Measurements from ENCODE around the gene IVL.

The IVL gene

GRCh38 chr1:152919071-152919470 is 10.7 kb downstream of the IVL start:
- Histone ChIP-seq H3F3A (ENCODE audit: insufficient read depth) (no peaks in the 10 kb centered on the region), H3K4me3 (ENCODE audit: insufficient read depth, low read length, poor library complexity, severe bottlenecking) (no peak overlapping the region), H3K9me3 (ENCODE audit: insufficient read depth, low read length) (no peaks in the 10 kb centered on the region), H3K27ac (ENCODE audit: low read depth, low read length) (no peak overlapping the region), H3K9ac (ENCODE audit: low read length) (no peak overlapping the region), H4K20me1 (ENCODE audit: low read depth, low read length) (no peaks in the 10 kb centered on the region), H3K9me2 (replicated peaks; ENCODE audit: insufficient read depth, low read length) (no peaks in the 10 kb centered on the region), H3K36me3 (ENCODE audit: low read length) (no peaks in the 10 kb centered on the region), H3K27me3 (ENCODE audit: low read length) (no peaks in the 10 kb centered on the region), H3K4me2 (ENCODE audit: low read depth, low read length, poor library complexity, severe bottlenecking) (no peak overlapping the region), H2AFZ (ENCODE audit: low read depth, low read length, severe bottlenecking) (no peak overlapping the region), H3K79me2 (ENCODE audit: insufficient read depth, low read length) (no peaks in the 10 kb centered on the region)
- TF ChIP-seq CTCF (IDR thresholded peaks at IDR 0.05; ENCODE audit: insufficient read depth, low read length, poor library complexity, severe bottlenecking) (no peak), EZH2phosphoT487 (conservative IDR thresholded peaks at IDR 0.05; ENCODE audit: low read length) (no peak)

DNA sequence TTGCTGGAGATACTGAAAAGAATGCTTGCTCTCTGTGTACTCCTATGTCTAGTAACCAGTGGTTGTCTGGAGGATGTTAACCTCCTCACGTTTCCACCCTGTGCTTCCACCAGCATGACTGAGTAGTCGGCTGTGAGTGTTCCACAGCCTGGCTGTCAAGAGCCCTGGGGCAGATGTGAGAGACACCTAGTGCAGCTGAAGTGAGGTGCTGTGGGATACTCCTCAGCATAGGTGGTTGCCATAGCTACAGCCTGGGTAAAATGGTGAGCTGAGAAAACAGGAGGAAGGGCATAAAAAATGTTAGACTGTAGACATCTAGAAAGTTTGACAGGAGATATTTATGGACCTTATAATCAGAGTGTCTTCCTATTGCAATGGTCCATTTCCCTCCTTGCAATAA is 15.8 kb downstream of the IVL start:
- no peaks in the 10 kb centered on the region for H4K20me1 ChIP-seq (ENCODE audit: low read depth, low read length)
- no peaks in the 10 kb centered on the region for H3K27me3 ChIP-seq (ENCODE audit: low read length)
- TF ChIP-seq EZH2phosphoT487 (conservative IDR thresholded peaks at IDR 0.05; ENCODE audit: low read length), result no peak
- no peak for TF ChIP-seq CTCF (IDR thresholded peaks at IDR 0.05; ENCODE audit: insufficient read depth, low read length, poor library complexity, severe bottlenecking)
- no peak overlapping the region for H3K4me3 ChIP-seq (ENCODE audit: insufficient read depth, low read length, poor library complexity, severe bottlenecking)
- H3K79me2 ChIP-seq (ENCODE audit: insufficient read depth, low read length), result no peaks in the 10 kb centered on the region
- H3K36me3 ChIP-seq (ENCODE audit: low read length), result no peaks in the 10 kb centered on the region
- no peak overlapping the region for H3K27ac ChIP-seq (ENCODE audit: low read depth, low read length)
- H3F3A ChIP-seq (ENCODE audit: insufficient read depth), result no peaks in the 10 kb centered on the region
- no peaks in the 10 kb centered on the region for H3K9me3 ChIP-seq (ENCODE audit: insufficient read depth, low read length)
- no peak overlapping the region for H2AFZ ChIP-seq (ENCODE audit: low read depth, low read length, severe bottlenecking)
- no peaks in the 10 kb centered on the region for H3K9me2 ChIP-seq (replicated peaks; ENCODE audit: insufficient read depth, low read length)
- no peak overlapping the region for H3K4me2 ChIP-seq (ENCODE audit: low read depth, low read length, poor library complexity, severe bottlenecking)
- no peak overlapping the region for H3K9ac ChIP-seq (ENCODE audit: low read length)

DNA sequence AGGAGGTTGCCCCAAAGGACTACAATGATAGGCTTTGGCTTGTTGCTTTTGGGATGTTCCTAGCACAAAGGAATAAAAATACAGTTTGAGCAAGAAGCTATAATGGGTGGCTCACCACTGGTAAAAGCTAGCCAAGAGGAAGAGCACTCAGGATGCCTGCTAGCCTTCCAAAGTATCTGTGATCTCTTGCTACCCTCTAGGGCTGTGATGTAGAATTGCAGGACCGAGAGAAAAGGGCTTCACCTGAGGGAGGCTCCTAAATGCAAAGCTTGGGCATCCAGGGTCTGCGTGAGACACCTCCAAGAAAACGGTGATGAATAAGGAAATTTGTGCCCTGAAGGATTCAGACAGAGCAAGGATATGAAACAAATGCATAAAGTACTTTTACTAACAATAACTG is 17.7 kb downstream of the IVL start:
- Histone ChIP-seq H3K79me2 (ENCODE audit: insufficient read depth, low read length) (no peaks in the 10 kb centered on the region), H3K9ac (ENCODE audit: low read length) (no peak overlapping the region), H3F3A (ENCODE audit: insufficient read depth) (no peaks in the 10 kb centered on the region), H3K27ac (ENCODE audit: low read depth, low read length) (no peak overlapping the region), H3K4me3 (ENCODE audit: insufficient read depth, low read length, poor library complexity, severe bottlenecking) (no peak overlapping the region), H2AFZ (ENCODE audit: low read depth, low read length, severe bottlenecking) (no peak overlapping the region), H3K9me3 (ENCODE audit: insufficient read depth, low read length) (no peaks in the 10 kb centered on the region), H3K36me3 (ENCODE audit: low read length) (no peaks in the 10 kb centered on the region), H3K9me2 (replicated peaks; ENCODE audit: insufficient read depth, low read length) (no peaks in the 10 kb centered on the region), H3K4me2 (ENCODE audit: low read depth, low read length, poor library complexity, severe bottlenecking) (no peak overlapping the region), H3K27me3 (ENCODE audit: low read length) (no peaks in the 10 kb centered on the region), H4K20me1 (ENCODE audit: low read depth, low read length) (no peaks in the 10 kb centered on the region)
- TF ChIP-seq EZH2phosphoT487 (conservative IDR thresholded peaks at IDR 0.05; ENCODE audit: low read length) (no peak), CTCF (IDR thresholded peaks at IDR 0.05; ENCODE audit: insufficient read depth, low read length, poor library complexity, severe bottlenecking) (no peak)

- H3K9ac ChIP-seq (ENCODE audit: low read length), result no peak overlapping the region
- no peak overlapping the region for H2AFZ ChIP-seq (ENCODE audit: low read depth, low read length, severe bottlenecking)
- H3K4me3 ChIP-seq (ENCODE audit: insufficient read depth, low read length, poor library complexity, severe bottlenecking), result no peak overlapping the region
- H3K27ac ChIP-seq (ENCODE audit: low read depth, low read length), result no peak overlapping the region
- no peaks in the 10 kb centered on the region for H3K27me3 ChIP-seq (ENCODE audit: low read length)
- no peaks in the 10 kb centered on the region for H3K9me3 ChIP-seq (ENCODE audit: insufficient read depth, low read length)
- no peaks in the 10 kb centered on the region for H3K36me3 ChIP-seq (ENCODE audit: low read length)
- no peaks in the 10 kb centered on the region for H3K9me2 ChIP-seq (replicated peaks; ENCODE audit: insufficient read depth, low read length)
- H4K20me1 ChIP-seq (ENCODE audit: low read depth, low read length), result no peaks in the 10 kb centered on the region
- no peak overlapping the region for H3K4me2 ChIP-seq (ENCODE audit: low read depth, low read length, poor library complexity, severe bottlenecking)
- TF ChIP-seq EZH2phosphoT487 (conservative IDR thresholded peaks at IDR 0.05; ENCODE audit: low read length), result no peak
- TF ChIP-seq CTCF (IDR thresholded peaks at IDR 0.05; ENCODE audit: insufficient read depth, low read length, poor library complexity, severe bottlenecking), result no peak
- no peaks in the 10 kb centered on the region for H3K79me2 ChIP-seq (ENCODE audit: insufficient read depth, low read length)
- H3F3A ChIP-seq (ENCODE audit: insufficient read depth), result no peaks in the 10 kb centered on the region
Measured at GRCh38 chr1:152928671-152929070, 20.3 kb downstream of the IVL start.

Data from SU-DHL-6 (cell line).